Hepatocyte (in vitro differentiated cells): ENCODE data around the gene UBE2G1.

Source experiments
- CTCF ChIP-seq: fragments of 200-600 bp; sonication (generic); IDR thresholded peaks from 2 replicates; pipeline ENCODE4 v1.5.1; 2016; ENCODE audit warnings: antibody characterized with exemption, mild to moderate bottlenecking; ENCODE audit not compliant: poor library complexity
- EZH2 ChIP-seq: fragments of 200-600 bp; sonication (generic); IDR thresholded peaks from 2 replicates; pipeline ENCODE4 v1.6.1; 2016; ENCODE audit warnings: antibody characterized with exemption, mild to moderate bottlenecking, borderline replicate concordance
- EZH2phosphoT487 ChIP-seq: fragments of 200-600 bp; sonication (generic); IDR thresholded peaks from one replicate; pipeline ENCODE4 v1.6.1; 2018; ENCODE audit warnings: antibody characterized with exemption, mild to moderate bottlenecking, low read depth, moderate library complexity; ENCODE audit not compliant: unreplicated experiment, severe bottlenecking

GRCh38 chr17:4341616-4341977 lies 24.9 kb downstream of the UBE2G1 start:
- no peak for TF ChIP-seq CTCF
- TF ChIP-seq EZH2, result no peak
- TF ChIP-seq EZH2phosphoT487, result no peak
